ENCODE data around the gene SELENOH. TPM values are rescaled to one million over a fixed set of nuclear protein-coding genes. Genes with fewer than 3 reads are reported as not detected.
"Not testable (repeated sequence)": the region's sequence is repeated elsewhere in the genome, so short reads cannot be mapped to it uniquely, and the experiment has no call there.

Gene SELENOH
- polyA plus RNA-seq, 2 donors: 87.4 to 115 TPM

GRCh38 chr11:57712256-57713150 lies 28.8 kb upstream of the SELENOH start, which contains the start of gene TMX2:
TSS of gene TMX2 (plus strand) at chr11:57712593. CDS start at chr11:57712619, 26 bp downstream.
- H3K4me3 ChIP-seq (ENCODE audit: low read depth in 1 of 2, low read length in 2 of 2): peak within 1 kb of the TSS; percentile 100
- peak within 1 kb of the TSS; percentile 97 to 99 for H3K27ac ChIP-seq (ENCODE audit: low read depth in 2 of 2, low read length in 1 of 2)
- H3K27me3 ChIP-seq (ENCODE audit: control insufficient read depth in 1 of 2, insufficient read depth in 2 of 2, low read length in 2 of 2): no peaks in the 10 kb centered on the region
- H3K36me3 ChIP-seq (ENCODE audit: control insufficient read depth in 2 of 2, insufficient read depth in 2 of 2, low read length in 1 of 2): no peaks in the 10 kb centered on the region
- no peaks in the 10 kb centered on the region for H3K9me3 ChIP-seq (ENCODE audit: control insufficient read depth in 2 of 2, insufficient read depth in 1 of 2, low read depth in 1 of 2, low read length in 1 of 2)
- 0% methylated on average over 53 of the region's 53 CpGs for WGBS, 2 donors
- H3K4me1 ChIP-seq (ENCODE audit: control insufficient read depth in 2 of 2, insufficient read depth in 2 of 2, low read length in 1 of 2): peaks cover 0 to 6% of the 10 kb centered on the region in 2 donors

GRCh38 chr11:57713835-57714234 lies 27.5 kb upstream of the SELENOH start:
- no peaks in the 10 kb centered on the region for H3K36me3 ChIP-seq (ENCODE audit: control insufficient read depth in 2 of 2, insufficient read depth in 2 of 2, low read length in 1 of 2)
- H3K4me1 ChIP-seq (ENCODE audit: control insufficient read depth in 2 of 2, insufficient read depth in 2 of 2, low read length in 1 of 2): peaks cover 0 to 6% of the 10 kb centered on the region in 2 donors
- H3K9me3 ChIP-seq (ENCODE audit: control insufficient read depth in 2 of 2, insufficient read depth in 1 of 2, low read depth in 1 of 2, low read length in 1 of 2): no peaks in the 10 kb centered on the region
- H3K27ac ChIP-seq (ENCODE audit: low read depth in 2 of 2, low read length in 1 of 2): no peak overlapping the region
- 92% methylated on average over 2 of the region's 2 CpGs for WGBS, 2 donors
- H3K27me3 ChIP-seq (ENCODE audit: control insufficient read depth in 1 of 2, insufficient read depth in 2 of 2, low read length in 2 of 2): no peaks in the 10 kb centered on the region
- H3K4me3 ChIP-seq (ENCODE audit: low read depth in 1 of 2, low read length in 2 of 2): peak overlapping the region; percentile 100

GRCh38 chr11:57716726-57717125 lies 24.6 kb upstream of the SELENOH start:
- not testable (repeated sequence) for H3K36me3 ChIP-seq (ENCODE audit: control insufficient read depth in 2 of 2, insufficient read depth in 2 of 2, low read length in 1 of 2); H3K27me3 ChIP-seq (ENCODE audit: control insufficient read depth in 1 of 2, insufficient read depth in 2 of 2, low read length in 2 of 2); H3K27ac ChIP-seq (ENCODE audit: low read depth in 2 of 2, low read length in 1 of 2); H3K9me3 ChIP-seq (ENCODE audit: control insufficient read depth in 2 of 2, insufficient read depth in 1 of 2, low read depth in 1 of 2, low read length in 1 of 2); H3K4me3 ChIP-seq (ENCODE audit: low read depth in 1 of 2, low read length in 2 of 2); H3K4me1 ChIP-seq (ENCODE audit: control insufficient read depth in 2 of 2, insufficient read depth in 2 of 2, low read length in 1 of 2)
- WGBS, 2 donors: 94 to 100% methylated on average over 15 to 30 of the region's 34 CpGs

GRCh38 chr11:57727185-57727584 lies 14.1 kb upstream of the SELENOH start:
- Histone ChIP-seq H3K27ac (ENCODE audit: low read depth in 2 of 2, low read length in 1 of 2) (no peak overlapping the region), H3K27me3 (ENCODE audit: control insufficient read depth in 1 of 2, insufficient read depth in 2 of 2, low read length in 2 of 2) (no peaks in the 10 kb centered on the region), H3K4me3 (ENCODE audit: low read depth in 1 of 2, low read length in 2 of 2) (no peak overlapping the region), H3K9me3 (ENCODE audit: control insufficient read depth in 2 of 2, insufficient read depth in 1 of 2, low read depth in 1 of 2, low read length in 1 of 2) (no peaks in the 10 kb centered on the region), H3K36me3 (ENCODE audit: control insufficient read depth in 2 of 2, insufficient read depth in 2 of 2, low read length in 1 of 2) (no peaks in the 10 kb centered on the region), H3K4me1 (ENCODE audit: control insufficient read depth in 2 of 2, insufficient read depth in 2 of 2, low read length in 1 of 2) (no peaks in the 10 kb centered on the region)
- WGBS, 2 donors: 45 to 66% methylated on average over 2 of the region's 2 CpGs

GRCh38 chr11:57728829-57729228 lies 12.5 kb upstream of the SELENOH start:
- Histone ChIP-seq H3K36me3 (ENCODE audit: control insufficient read depth in 2 of 2, insufficient read depth in 2 of 2, low read length in 1 of 2) (no peaks in the 10 kb centered on the region), H3K4me3 (ENCODE audit: low read depth in 1 of 2, low read length in 2 of 2) (no peak overlapping the region), H3K4me1 (ENCODE audit: control insufficient read depth in 2 of 2, insufficient read depth in 2 of 2, low read length in 1 of 2) (no peaks in the 10 kb centered on the region), H3K27ac (ENCODE audit: low read depth in 2 of 2, low read length in 1 of 2) (no peak overlapping the region), H3K9me3 (ENCODE audit: control insufficient read depth in 2 of 2, insufficient read depth in 1 of 2, low read depth in 1 of 2, low read length in 1 of 2) (no peaks in the 10 kb centered on the region), H3K27me3 (ENCODE audit: control insufficient read depth in 1 of 2, insufficient read depth in 2 of 2, low read length in 2 of 2) (no peaks in the 10 kb centered on the region)
- WGBS, 2 donors: 78 to 79% methylated on average over 7 of the region's 7 CpGs

GRCh38 chr11:57729479-57729878 lies 11.8 kb upstream of the SELENOH start:
- H3K27me3 ChIP-seq (ENCODE audit: control insufficient read depth in 1 of 2, insufficient read depth in 2 of 2, low read length in 2 of 2): no peaks in the 10 kb centered on the region
- 93 to 96% methylated on average over 7 of the region's 7 CpGs for WGBS, 2 donors
- H3K9me3 ChIP-seq (ENCODE audit: control insufficient read depth in 2 of 2, insufficient read depth in 1 of 2, low read depth in 1 of 2, low read length in 1 of 2): no peaks in the 10 kb centered on the region
- H3K36me3 ChIP-seq (ENCODE audit: control insufficient read depth in 2 of 2, insufficient read depth in 2 of 2, low read length in 1 of 2): no peaks in the 10 kb centered on the region
- no peak overlapping the region for H3K4me3 ChIP-seq (ENCODE audit: low read depth in 1 of 2, low read length in 2 of 2)
- H3K4me1 ChIP-seq (ENCODE audit: control insufficient read depth in 2 of 2, insufficient read depth in 2 of 2, low read length in 1 of 2): no peaks in the 10 kb centered on the region
- H3K27ac ChIP-seq (ENCODE audit: low read depth in 2 of 2, low read length in 1 of 2): no peak overlapping the region

- H3K4me1 ChIP-seq (ENCODE audit: control insufficient read depth in 2 of 2, insufficient read depth in 2 of 2, low read length in 1 of 2): no peaks in the 10 kb centered on the region
- no peak overlapping the region for H3K4me3 ChIP-seq (ENCODE audit: low read depth in 1 of 2, low read length in 2 of 2)
- 93 to 96% methylated on average over 1 of the region's 1 CpG for WGBS, 2 donors
- H3K27ac ChIP-seq (ENCODE audit: low read depth in 2 of 2, low read length in 1 of 2): no peak overlapping the region
- peaks cover 2% of the 10 kb centered on the region in 2 donors for H3K36me3 ChIP-seq (ENCODE audit: control insufficient read depth in 2 of 2, insufficient read depth in 2 of 2, low read length in 1 of 2)
- H3K9me3 ChIP-seq (ENCODE audit: control insufficient read depth in 2 of 2, insufficient read depth in 1 of 2, low read depth in 1 of 2, low read length in 1 of 2): no peaks in the 10 kb centered on the region
- no peaks in the 10 kb centered on the region for H3K27me3 ChIP-seq (ENCODE audit: control insufficient read depth in 1 of 2, insufficient read depth in 2 of 2, low read length in 2 of 2)
Measured at GRCh38 chr11:57732661-57733060, 8.6 kb upstream of the SELENOH start.

- H3K4me1 ChIP-seq (ENCODE audit: control insufficient read depth in 2 of 2, insufficient read depth in 2 of 2, low read length in 1 of 2): no peaks in the 10 kb centered on the region
- H3K4me3 ChIP-seq (ENCODE audit: low read depth in 1 of 2, low read length in 2 of 2): no peak overlapping the region
- peaks cover 6 to 9% of the 10 kb centered on the region in 2 donors for H3K36me3 ChIP-seq (ENCODE audit: control insufficient read depth in 2 of 2, insufficient read depth in 2 of 2, low read length in 1 of 2)
- no peaks in the 10 kb centered on the region for H3K9me3 ChIP-seq (ENCODE audit: control insufficient read depth in 2 of 2, insufficient read depth in 1 of 2, low read depth in 1 of 2, low read length in 1 of 2)
- H3K27ac ChIP-seq (ENCODE audit: low read depth in 2 of 2, low read length in 1 of 2): peak overlapping the region in 1 of 2 donors; percentile 64
- no peaks in the 10 kb centered on the region for H3K27me3 ChIP-seq (ENCODE audit: control insufficient read depth in 1 of 2, insufficient read depth in 2 of 2, low read length in 2 of 2)
- 69 to 71% methylated on average over 3 of the region's 3 CpGs for WGBS, 2 donors
Measured at GRCh38 chr11:57735619-57736298, 5.5 kb upstream of the SELENOH start.

- Histone ChIP-seq H3K4me3 (ENCODE audit: low read depth in 1 of 2, low read length in 2 of 2) (peak overlapping the region; percentile 88 to 97), H3K27ac (ENCODE audit: low read depth in 2 of 2, low read length in 1 of 2) (peak overlapping the region; percentile 94 to 98), H3K4me1 (ENCODE audit: control insufficient read depth in 2 of 2, insufficient read depth in 2 of 2, low read length in 1 of 2) (no peaks in the 10 kb centered on the region), H3K36me3 (ENCODE audit: control insufficient read depth in 2 of 2, insufficient read depth in 2 of 2, low read length in 1 of 2) (peaks cover 10 to 16% of the 10 kb centered on the region in 2 donors), H3K27me3 (ENCODE audit: control insufficient read depth in 1 of 2, insufficient read depth in 2 of 2, low read length in 2 of 2) (no peaks in the 10 kb centered on the region), H3K9me3 (ENCODE audit: control insufficient read depth in 2 of 2, insufficient read depth in 1 of 2, low read depth in 1 of 2, low read length in 1 of 2) (no peaks in the 10 kb centered on the region)
- 3 to 5% methylated on average over 10 of the region's 10 CpGs for WGBS, 2 donors
Measured at GRCh38 chr11:57742087-57742452, 779 bp downstream of the SELENOH start.

Measured in esophagus (tissue), 2 donors.